ENCODE results near the gene BCAT1. TPM values are rescaled to one million over a fixed set of nuclear protein-coding genes. Genes with fewer than 3 reads are reported as not detected.
"Not testable (repeated sequence)": the region's sequence is repeated elsewhere in the genome, so short reads cannot be mapped to it uniquely, and the experiment has no call there.

Gene BCAT1
- total RNA-seq, 5 donors from 2014 or later (not counting 1 experiment from before 2014, with no cell fraction given), result 1.2 to 4.2 (median 3.2) TPM

DNA sequence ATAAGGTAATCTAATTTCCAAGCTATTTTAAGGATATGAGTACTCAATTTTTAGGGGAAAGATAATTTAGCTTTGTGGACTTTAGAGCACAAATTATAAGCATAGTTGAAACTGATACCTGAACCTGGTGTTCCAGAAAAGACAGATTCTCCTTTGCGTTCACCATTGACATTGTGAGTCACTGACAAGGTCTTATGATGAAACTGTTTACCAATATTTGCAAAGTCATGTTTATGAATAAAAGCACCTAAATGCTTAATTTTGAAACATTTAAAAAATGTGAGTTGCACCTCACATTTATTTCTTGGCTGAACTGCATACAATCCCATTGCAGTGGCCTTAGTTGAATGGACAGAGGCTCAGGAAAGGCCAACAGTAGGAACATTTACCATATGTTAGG is 3.9 kb downstream of the BCAT1 start:
- no peak overlapping the region for H3K4me3 Mint-ChIP-seq
- H3K9me3 Mint-ChIP-seq, result no peaks in the 10 kb centered on the region
- no CpG with 5 or more reads among the region's 1 CpG for WGBS (ENCODE audit: insufficient coverage)
- Histone ChIP-seq H3K36me3 (ENCODE audit: control insufficient read depth in 2 of 2, extremely low read depth in 1 of 2, insufficient read depth in 1 of 2, low read length in 1 of 2) (no peaks in the 10 kb centered on the region), H3K27ac (ENCODE audit: low read length) (no peak overlapping the region), H3K9me3 (no peaks in the 10 kb centered on the region), H3K27me3 (replicated peaks in 1 of 2; ENCODE audit: control insufficient read depth in 2 of 2, extremely low read depth in 1 of 2, insufficient read depth in 2 of 2, low read length in 1 of 2) (peaks cover 0 to 20% of the 10 kb centered on the region in 2 experiments), H3K4me1 (ENCODE audit: control insufficient read depth in 1 of 2, extremely low read depth in 1 of 2, insufficient read depth in 2 of 2, low read length in 2 of 2) (peaks cover 10 to 12% of the 10 kb centered on the region in 2 experiments), H3K4me3 (ENCODE audit: control insufficient read depth in 1 of 2, extremely low read depth in 1 of 2, low read length in 1 of 2) (no peak overlapping the region)
- H3K27me3 Mint-ChIP-seq, result peaks cover 52 to 55% of the 10 kb centered on the region in 2 donors
- peaks cover 19 to 30% (median 23%) of the 10 kb centered on the region in 3 donors for H3K4me1 Mint-ChIP-seq
- ChIA-PET CTCF (interaction anchor here in 1 of 2 donors (0.6 kb wide), 1 partner anchor 212 kb away, joined by 5 read pairs; no protein-coding TSS in a partner anchor), POLR2A (no interaction called here)
- ATAC-seq (replicated peaks in 1 of 4), result no peak
- H3K36me3 Mint-ChIP-seq, result no peaks in the 10 kb centered on the region
- H3K27ac Mint-ChIP-seq, result no peak overlapping the region
- DNase-seq, result no peak

DNA sequence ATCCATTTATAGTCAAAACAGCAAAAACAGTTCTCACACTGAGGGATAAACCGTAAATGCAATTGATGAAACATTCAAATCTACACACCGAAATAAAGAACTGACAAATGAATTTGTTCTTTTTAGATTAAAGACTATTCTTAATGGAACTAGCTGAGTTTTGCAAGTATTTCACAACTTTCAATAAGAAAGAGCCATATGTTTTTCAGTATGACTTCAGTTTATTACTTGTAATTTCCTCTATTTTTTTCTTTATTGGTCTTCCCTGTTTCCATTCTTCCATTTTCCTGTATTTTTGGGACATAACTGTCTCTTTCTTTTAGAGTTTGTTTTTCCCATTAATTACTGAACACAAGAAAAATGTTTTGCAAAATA is 4.3 kb downstream of the BCAT1 start:
- no peaks in the 10 kb centered on the region for H3K36me3 Mint-ChIP-seq
- WGBS (ENCODE audit: insufficient coverage), result no CpG with 5 or more reads among the region's 2 CpGs
- H3K27ac Mint-ChIP-seq, result no peak overlapping the region
- CTCF ChIA-PET, result no interaction called here
- H3K4me3 Mint-ChIP-seq, result no peak overlapping the region
- Histone ChIP-seq H3K36me3 (ENCODE audit: control insufficient read depth in 2 of 2, extremely low read depth in 1 of 2, insufficient read depth in 1 of 2, low read length in 1 of 2) (no peaks in the 10 kb centered on the region), H3K27me3 (replicated peaks in 1 of 2; ENCODE audit: control insufficient read depth in 2 of 2, extremely low read depth in 1 of 2, insufficient read depth in 2 of 2, low read length in 1 of 2) (peaks cover 0 to 19% of the 10 kb centered on the region in 2 experiments), H3K27ac (ENCODE audit: low read length) (no peak overlapping the region), H3K9me3 (no peaks in the 10 kb centered on the region), H3K4me1 (ENCODE audit: control insufficient read depth in 1 of 2, extremely low read depth in 1 of 2, insufficient read depth in 2 of 2, low read length in 2 of 2) (peaks cover 10 to 12% of the 10 kb centered on the region in 2 experiments), H3K4me3 (ENCODE audit: control insufficient read depth in 1 of 2, extremely low read depth in 1 of 2, low read length in 1 of 2) (no peak overlapping the region)
- DNase-seq (no peak), ATAC-seq (replicated peaks in 1 of 4) (no peak)
- POLR2A ChIA-PET, result no interaction called here
- H3K27me3 Mint-ChIP-seq, result peaks cover 52 to 53% of the 10 kb centered on the region in 2 donors
- peaks cover 19 to 29% (median 23%) of the 10 kb centered on the region in 3 donors for H3K4me1 Mint-ChIP-seq
- H3K9me3 Mint-ChIP-seq, result no peaks in the 10 kb centered on the region

DNA sequence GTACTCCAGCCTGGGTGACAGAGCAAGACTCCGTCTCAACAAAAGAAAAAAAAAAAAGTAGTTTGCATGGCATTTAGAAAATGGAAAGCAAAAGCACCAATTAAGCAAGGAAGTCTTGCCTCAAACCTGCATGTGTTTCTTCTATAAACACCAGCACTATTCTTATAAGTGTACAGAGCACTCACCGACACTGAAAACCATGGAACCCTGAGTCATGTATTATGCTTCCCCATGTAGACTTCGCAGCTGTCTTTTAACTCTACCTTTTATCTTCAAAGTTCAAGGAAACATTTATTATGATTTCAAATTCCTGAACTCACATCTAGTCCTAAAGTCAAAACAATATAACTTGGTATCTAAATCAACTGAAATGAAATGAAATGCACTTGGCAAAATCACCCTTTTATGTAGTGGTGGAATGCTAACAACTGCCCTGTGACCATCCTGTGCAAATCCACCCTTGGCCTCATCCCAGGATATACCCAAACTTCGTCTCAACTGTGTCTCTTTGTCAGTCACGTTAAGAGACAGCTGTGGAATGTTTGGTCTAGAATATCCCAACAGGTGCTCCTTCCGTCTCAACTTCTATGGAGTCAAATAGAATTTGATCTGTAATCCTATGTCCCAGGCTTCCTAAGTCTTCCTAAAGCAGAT is 4.8 kb downstream of the BCAT1 start:
- peaks cover 49 to 52% of the 10 kb centered on the region in 2 donors for H3K27me3 Mint-ChIP-seq
- H3K27ac Mint-ChIP-seq, result no peak overlapping the region
- ChIA-PET POLR2A (no interaction called here), CTCF (no interaction called here)
- H3K9me3 Mint-ChIP-seq, result no peaks in the 10 kb centered on the region
- no peak overlapping the region for H3K4me3 Mint-ChIP-seq
- H3K4me1 Mint-ChIP-seq, result peaks cover 19 to 23% (median 23%) of the 10 kb centered on the region in 3 donors
- H3K4me3 ChIP-seq (ENCODE audit: control insufficient read depth in 1 of 2, extremely low read depth in 1 of 2, low read length in 1 of 2), result no peak overlapping the region
- H3K27me3 ChIP-seq (replicated peaks in 1 of 2; ENCODE audit: control insufficient read depth in 2 of 2, extremely low read depth in 1 of 2, insufficient read depth in 2 of 2, low read length in 1 of 2), result peaks cover 0 to 14% of the 10 kb centered on the region in 2 experiments
- ATAC-seq (replicated peaks in 1 of 4) (no peak), DNase-seq (no peak)
- peaks cover 9 to 10% of the 10 kb centered on the region in 2 experiments for H3K4me1 ChIP-seq (ENCODE audit: control insufficient read depth in 1 of 2, extremely low read depth in 1 of 2, insufficient read depth in 2 of 2, low read length in 2 of 2)
- H3K36me3 ChIP-seq (ENCODE audit: control insufficient read depth in 2 of 2, extremely low read depth in 1 of 2, insufficient read depth in 1 of 2, low read length in 1 of 2), result no peaks in the 10 kb centered on the region
- no peaks in the 10 kb centered on the region for H3K36me3 Mint-ChIP-seq
- H3K27ac ChIP-seq (ENCODE audit: low read length), result no peak overlapping the region
- no peaks in the 10 kb centered on the region for H3K9me3 ChIP-seq
- 21% methylated on average over 2 of the region's 6 CpGs for WGBS (ENCODE audit: insufficient coverage)

DNA sequence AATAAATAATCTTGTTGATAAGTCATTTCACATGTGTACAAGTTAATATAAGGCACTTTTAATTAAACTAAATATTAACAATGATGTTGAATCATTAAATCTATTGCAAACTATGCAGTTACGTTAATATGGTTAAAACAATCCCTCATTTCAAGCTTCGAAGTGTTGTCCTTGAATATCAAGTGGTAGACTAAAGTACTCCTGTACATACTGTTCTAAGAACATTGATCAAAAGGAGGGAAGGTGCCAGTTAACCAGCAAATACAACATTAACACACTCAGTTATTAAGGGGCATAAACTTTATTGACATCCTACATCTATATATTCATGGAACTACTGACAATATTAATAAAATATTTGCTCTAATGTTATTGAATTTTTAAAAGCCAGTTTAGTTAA is 8.7 kb downstream of the BCAT1 start:
- POLR2A ChIA-PET, result no interaction called here
- no peak for DNase-seq
- H3K4me3 Mint-ChIP-seq, result no peak overlapping the region

DNA sequence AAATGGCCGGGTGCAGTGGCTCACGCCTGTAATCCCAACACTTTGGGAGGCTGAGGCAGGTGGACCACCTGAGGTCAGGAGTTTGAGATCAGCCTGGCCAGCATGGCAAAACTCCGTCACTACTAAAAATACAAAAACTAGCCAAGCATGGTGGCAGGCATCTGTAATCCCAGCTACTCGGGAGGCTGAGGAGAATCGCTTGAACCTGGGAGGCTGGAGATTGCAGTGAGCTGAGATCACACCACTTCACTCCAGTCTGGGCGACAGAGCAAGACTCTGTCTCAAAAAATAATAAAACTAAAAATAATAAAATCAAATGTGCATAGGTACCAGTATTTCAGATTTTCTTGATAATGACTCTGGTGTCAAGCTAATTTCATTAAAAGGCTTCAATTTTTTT is 9.3 kb downstream of the BCAT1 start:
- H3K27ac ChIP-seq (ENCODE audit: low read length); CTCF ChIA-PET; POLR2A ChIA-PET; DNase-seq; H3K4me1 ChIP-seq (ENCODE audit: control insufficient read depth in 1 of 2, extremely low read depth in 1 of 2, insufficient read depth in 2 of 2, low read length in 2 of 2); H3K9me3 ChIP-seq; H3K27ac Mint-ChIP-seq; ATAC-seq (replicated peaks in 1 of 4); H3K4me3 ChIP-seq (ENCODE audit: control insufficient read depth in 1 of 2, extremely low read depth in 1 of 2, low read length in 1 of 2); H3K27me3 ChIP-seq (replicated peaks in 1 of 2; ENCODE audit: control insufficient read depth in 2 of 2, extremely low read depth in 1 of 2, insufficient read depth in 2 of 2, low read length in 1 of 2); H3K9me3 Mint-ChIP-seq; H3K4me1 Mint-ChIP-seq; H3K4me3 Mint-ChIP-seq; H3K36me3 ChIP-seq (ENCODE audit: control insufficient read depth in 2 of 2, extremely low read depth in 1 of 2, insufficient read depth in 1 of 2, low read length in 1 of 2); H3K36me3 Mint-ChIP-seq: not testable (repeated sequence)
- 95% methylated on average over 5 of the region's 6 CpGs for WGBS (ENCODE audit: insufficient coverage)
- H3K27me3 Mint-ChIP-seq, result peaks cover 13 to 22% of the 10 kb centered on the region in 2 donors

More for the DNA sequence above, 8.7 kb downstream of the BCAT1 start:
- no peak overlapping the region for H3K27ac Mint-ChIP-seq
- H3K27me3 Mint-ChIP-seq, result peaks cover 17 to 25% of the 10 kb centered on the region in 2 donors
- no peaks in the 10 kb centered on the region for H3K4me1 Mint-ChIP-seq
- Histone ChIP-seq H3K4me1 (ENCODE audit: control insufficient read depth in 1 of 2, extremely low read depth in 1 of 2, insufficient read depth in 2 of 2, low read length in 2 of 2) (no peaks in the 10 kb centered on the region), H3K27me3 (replicated peaks in 1 of 2; ENCODE audit: control insufficient read depth in 2 of 2, extremely low read depth in 1 of 2, insufficient read depth in 2 of 2, low read length in 1 of 2) (peaks cover 0 to 6% of the 10 kb centered on the region in 2 experiments), H3K27ac (ENCODE audit: low read length) (no peak overlapping the region), H3K9me3 (no peaks in the 10 kb centered on the region), H3K36me3 (ENCODE audit: control insufficient read depth in 2 of 2, extremely low read depth in 1 of 2, insufficient read depth in 1 of 2, low read length in 1 of 2) (no peaks in the 10 kb centered on the region), H3K4me3 (ENCODE audit: control insufficient read depth in 1 of 2, extremely low read depth in 1 of 2, low read length in 1 of 2) (no peak overlapping the region)
- H3K36me3 Mint-ChIP-seq, result no peaks in the 10 kb centered on the region
- ATAC-seq (replicated peaks in 1 of 4), result no peak
- no CpG with 5 or more reads among the region's 2 CpGs for WGBS (ENCODE audit: insufficient coverage)
- CTCF ChIA-PET, result no interaction called here
- no peaks in the 10 kb centered on the region for H3K9me3 Mint-ChIP-seq

DNA sequence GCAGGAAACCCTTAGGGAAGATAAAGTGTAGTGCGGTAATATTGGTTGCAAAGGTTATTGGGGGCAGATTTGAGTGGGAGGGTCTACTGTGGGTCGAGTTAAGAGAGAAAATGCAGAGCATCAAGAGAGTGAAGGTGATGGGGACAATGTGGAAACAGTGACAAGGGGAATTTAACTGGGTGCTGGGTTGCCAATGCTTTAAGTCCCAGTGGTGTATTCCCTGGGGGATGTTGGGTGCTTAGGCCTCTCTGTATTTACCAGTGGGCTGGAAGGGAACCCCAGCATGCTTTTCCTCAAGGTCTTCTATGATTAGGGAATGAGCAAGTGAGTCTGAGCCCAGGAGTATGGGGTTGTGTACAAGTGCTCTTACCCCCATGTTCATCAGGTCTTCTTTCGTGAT is 10.6 kb downstream of the BCAT1 start:
- peaks cover 8 to 14% of the 10 kb centered on the region in 2 donors for H3K27me3 Mint-ChIP-seq
- no peak overlapping the region for H3K4me3 Mint-ChIP-seq
- no peaks in the 10 kb centered on the region for H3K4me1 ChIP-seq (ENCODE audit: control insufficient read depth in 1 of 2, extremely low read depth in 1 of 2, insufficient read depth in 2 of 2, low read length in 2 of 2)
- no peak for ATAC-seq (replicated peaks in 1 of 4)
- no peaks in the 10 kb centered on the region for H3K9me3 ChIP-seq
- H3K27ac Mint-ChIP-seq, result no peak overlapping the region
- no peaks in the 10 kb centered on the region for H3K36me3 ChIP-seq (ENCODE audit: control insufficient read depth in 2 of 2, extremely low read depth in 1 of 2, insufficient read depth in 1 of 2, low read length in 1 of 2)
- DNase-seq, result no peak
- no peak overlapping the region for H3K27ac ChIP-seq (ENCODE audit: low read length)
- no peak overlapping the region for H3K4me3 ChIP-seq (ENCODE audit: control insufficient read depth in 1 of 2, extremely low read depth in 1 of 2, low read length in 1 of 2)
- CTCF ChIA-PET, result no interaction called here
- H3K9me3 Mint-ChIP-seq, result no peaks in the 10 kb centered on the region
- H3K36me3 Mint-ChIP-seq, result no peaks in the 10 kb centered on the region
- H3K4me1 Mint-ChIP-seq, result no peaks in the 10 kb centered on the region
- peaks cover 0 to 6% of the 10 kb centered on the region in 2 experiments for H3K27me3 ChIP-seq (replicated peaks in 1 of 2; ENCODE audit: control insufficient read depth in 2 of 2, extremely low read depth in 1 of 2, insufficient read depth in 2 of 2, low read length in 1 of 2)
- WGBS (ENCODE audit: insufficient coverage), result 47% methylated on average over 2 of the region's 3 CpGs
- POLR2A ChIA-PET, result no interaction called here
